Mesothelial cell of epicardium (in vitro differentiated cells): Measurements from ENCODE around the gene PRKACG. TPM values are rescaled to one million over a fixed set of nuclear protein-coding genes. Genes with fewer than 3 reads are reported as not detected.

ENCODE experiments used
- DNase-seq, 2 experiments: peaks; one replicate each; pipeline ENCODE4 v3.0.0; 2021; ENCODE audit warnings: low spot score in 2 of 2; ENCODE audit not compliant: unreplicated experiment in 2 of 2
- H3K27ac Mint-ChIP-seq: 2 replicates; pipeline ENCODE4 v1.8.0; 2021; ENCODE audit warnings: mixed read lengths
- H3K27me3 Mint-ChIP-seq: 2 replicates; pipeline ENCODE4 v1.8.0; 2021; ENCODE audit warnings: low read depth, mixed read lengths
- H3K36me3 Mint-ChIP-seq: 2 replicates; pipeline ENCODE4 v1.8.0; 2021; ENCODE audit warnings: mixed read lengths
- H3K4me1 Mint-ChIP-seq: 2 replicates; pipeline ENCODE4 v1.8.0; 2021; ENCODE audit warnings: mixed read lengths
- H3K4me3 Mint-ChIP-seq: 2 replicates; pipeline ENCODE4 v1.8.0; 2021; ENCODE audit warnings: mild to moderate bottlenecking, moderate library complexity, mixed read lengths
- H3K9me3 Mint-ChIP-seq: 2 replicates; pipeline ENCODE4 v1.8.0; 2021; ENCODE audit warnings: mixed read lengths
- total RNA-seq: library from RNA; stranded (reverse); gene quantifications from 3 replicates; pipeline ENCODE4 v1.2.1, GENCODE V29; 2021
- TF ChIP-seq, protein P1 (sequence below): fragments of 200-600 bp; sonication (generic); IDR thresholded peaks from one replicate; pipeline ENCODE4 v1.5.0; 2021; ENCODE audit warnings: antibody characterized with exemption; ENCODE audit not compliant: unreplicated experiment

PRKACG gene
- total RNA-seq, 1 donor from 2014 or later: not detected

DNA sequence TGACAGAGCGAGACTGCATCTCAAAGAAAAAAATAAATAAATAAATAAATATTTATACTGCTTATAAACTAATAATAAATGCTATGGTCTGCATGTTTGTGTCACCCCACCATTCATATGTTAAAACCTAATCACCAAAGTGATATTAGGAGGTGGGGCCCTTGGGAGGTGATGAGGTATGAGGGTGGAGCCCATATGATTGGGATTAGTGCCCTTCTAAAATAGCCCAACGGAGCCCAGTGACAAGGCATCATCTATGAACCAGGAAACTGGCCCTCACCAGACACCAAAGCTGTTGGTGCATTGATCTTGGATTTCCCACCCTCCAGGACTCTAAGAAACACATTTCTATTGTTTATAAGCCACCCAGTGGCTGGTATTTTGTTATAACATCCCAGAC, 26.7 kb upstream of the PRKACG start:
- no peaks in the 10 kb centered on the region for H3K27me3 Mint-ChIP-seq
- TF ChIP-seq, protein P1, sequence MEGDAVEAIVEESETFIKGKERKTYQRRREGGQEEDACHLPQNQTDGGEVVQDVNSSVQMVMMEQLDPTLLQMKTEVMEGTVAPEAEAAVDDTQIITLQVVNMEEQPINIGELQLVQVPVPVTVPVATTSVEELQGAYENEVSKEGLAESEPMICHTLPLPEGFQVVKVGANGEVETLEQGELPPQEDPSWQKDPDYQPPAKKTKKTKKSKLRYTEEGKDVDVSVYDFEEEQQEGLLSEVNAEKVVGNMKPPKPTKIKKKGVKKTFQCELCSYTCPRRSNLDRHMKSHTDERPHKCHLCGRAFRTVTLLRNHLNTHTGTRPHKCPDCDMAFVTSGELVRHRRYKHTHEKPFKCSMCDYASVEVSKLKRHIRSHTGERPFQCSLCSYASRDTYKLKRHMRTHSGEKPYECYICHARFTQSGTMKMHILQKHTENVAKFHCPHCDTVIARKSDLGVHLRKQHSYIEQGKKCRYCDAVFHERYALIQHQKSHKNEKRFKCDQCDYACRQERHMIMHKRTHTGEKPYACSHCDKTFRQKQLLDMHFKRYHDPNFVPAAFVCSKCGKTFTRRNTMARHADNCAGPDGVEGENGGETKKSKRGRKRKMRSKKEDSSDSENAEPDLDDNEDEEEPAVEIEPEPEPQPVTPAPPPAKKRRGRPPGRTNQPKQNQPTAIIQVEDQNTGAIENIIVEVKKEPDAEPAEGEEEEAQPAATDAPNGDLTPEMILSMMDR: no peak

DNA sequence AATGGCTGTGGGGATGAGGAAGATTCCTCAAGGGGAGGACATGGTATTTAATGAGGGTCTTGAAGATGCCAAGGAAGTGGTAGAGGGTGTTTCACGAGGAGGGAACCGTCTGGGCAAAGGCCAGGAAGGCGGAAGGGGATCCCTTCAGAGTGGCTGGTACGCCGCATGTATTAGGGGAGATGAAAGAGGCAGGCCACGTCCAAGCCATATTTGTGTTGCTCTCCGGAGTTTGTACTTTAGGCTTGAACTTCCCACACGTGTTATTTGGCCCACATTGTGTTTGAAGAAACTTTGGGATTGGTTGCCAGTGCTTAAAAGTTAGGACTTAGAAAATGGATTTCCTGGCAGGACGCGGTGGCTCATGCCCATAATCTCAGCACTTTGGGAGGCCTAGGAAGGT, 22.9 kb upstream of the PRKACG start:
- H3K27ac Mint-ChIP-seq: peak overlapping the region; percentile 98
- H3K4me1 Mint-ChIP-seq: peaks cover 11% of the 10 kb centered on the region
- H3K4me3 Mint-ChIP-seq: peak overlapping the region; percentile 97
- no peaks in the 10 kb centered on the region for H3K36me3 Mint-ChIP-seq
- TF ChIP-seq, protein P1: no peak
- no peak for DNase-seq
- H3K27me3 Mint-ChIP-seq: no peaks in the 10 kb centered on the region
- H3K9me3 Mint-ChIP-seq: no peaks in the 10 kb centered on the region

More for the DNA sequence above, 26.7 kb upstream of the PRKACG start:
- Mint-ChIP-seq H3K4me1 (peaks cover 21% of the 10 kb centered on the region), H3K36me3 (peaks cover 3% of the 10 kb centered on the region), H3K9me3 (no peaks in the 10 kb centered on the region), H3K27ac (no peak overlapping the region), H3K4me3 (no peak overlapping the region)
- DNase-seq: no peak

DNA sequence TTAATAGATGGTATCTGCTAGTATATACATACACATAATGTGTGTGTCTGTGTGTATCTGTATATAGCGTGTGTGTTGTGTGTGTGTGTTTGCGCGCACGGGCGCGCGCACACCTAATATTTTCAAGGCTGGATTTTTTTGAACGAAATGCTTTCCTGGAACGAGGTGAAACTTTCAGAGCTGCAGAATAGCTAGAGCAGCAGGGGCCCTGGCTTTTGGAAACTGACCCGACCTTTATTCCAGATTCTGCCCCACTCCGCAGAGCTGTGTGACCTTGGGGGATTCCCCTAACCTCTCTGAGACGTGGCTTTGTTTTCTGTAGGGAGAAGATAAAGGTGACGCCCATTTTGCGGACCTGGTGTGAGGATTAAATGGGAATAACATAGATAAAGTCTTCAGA, 22.4 kb upstream of the PRKACG start:
- no peaks in the 10 kb centered on the region for H3K36me3 Mint-ChIP-seq
- no peaks in the 10 kb centered on the region for H3K27me3 Mint-ChIP-seq
- TF ChIP-seq, protein P1: no peak
- DNase-seq: no peak
- H3K4me3 Mint-ChIP-seq: peak overlapping the region; percentile 97
- H3K4me1 Mint-ChIP-seq: peaks cover 11% of the 10 kb centered on the region
- peak overlapping the region; percentile 98 for H3K27ac Mint-ChIP-seq
- no peaks in the 10 kb centered on the region for H3K9me3 Mint-ChIP-seq

DNA sequence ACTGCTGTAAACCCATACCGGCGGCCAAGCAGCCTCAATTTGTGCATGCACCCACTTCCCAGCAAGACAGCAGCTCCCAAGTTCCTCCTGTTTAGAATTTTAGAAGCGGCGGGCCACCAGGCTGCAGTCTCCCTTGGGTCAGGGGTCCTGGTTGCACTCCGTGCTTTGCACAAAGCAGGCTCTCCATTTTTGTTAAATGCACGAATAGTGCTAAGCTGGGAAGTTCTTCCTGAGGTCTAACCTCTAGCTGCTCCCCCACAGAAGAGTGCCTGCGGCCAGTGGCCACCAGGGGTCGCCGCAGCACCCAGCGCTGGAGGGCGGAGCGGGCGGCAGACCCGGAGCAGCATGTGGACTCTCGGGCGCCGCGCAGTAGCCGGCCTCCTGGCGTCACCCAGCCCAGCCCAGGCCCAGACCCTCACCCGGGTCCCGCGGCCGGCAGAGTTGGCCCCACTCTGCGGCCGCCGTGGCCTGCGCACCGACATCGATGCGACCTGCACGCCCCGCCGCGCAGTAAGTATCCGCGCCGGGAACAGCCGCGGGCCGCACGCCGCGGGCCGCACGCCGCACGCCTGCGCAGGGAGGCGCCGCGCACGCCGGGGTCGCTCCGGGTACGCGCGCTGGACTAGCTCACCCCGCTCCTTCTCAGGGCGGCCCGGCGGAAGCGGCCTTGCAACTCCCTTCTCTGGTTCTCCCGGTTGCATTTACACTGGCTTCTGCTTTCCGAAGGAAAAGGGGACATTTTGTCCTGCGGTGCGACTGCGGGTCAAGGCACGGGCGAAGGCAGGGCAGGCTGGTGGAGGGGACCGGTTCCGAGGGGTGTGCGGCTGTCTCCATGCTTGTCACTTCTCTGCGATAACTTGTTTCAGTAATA, 21.8 kb upstream of the PRKACG start, which contains the start of gene FXN:
Gene FXN, plus strand, starts transcription at position 315 of the 871 bp plus-strand sequence. Its CDS starts 31 bp downstream, at position 346.
- Mint-ChIP-seq H3K4me1 (peaks cover 11% of the 10 kb centered on the region), H3K9me3 (no peaks in the 10 kb centered on the region), H3K4me3 (peak within 1 kb of the TSS; percentile 97), H3K36me3 (no peaks in the 10 kb centered on the region), H3K27ac (peak within 1 kb of the TSS; percentile 98), H3K27me3 (no peaks in the 10 kb centered on the region)
- DNase-seq: peak; percentile 67 to 88
- TF ChIP-seq, protein P1: peak; percentile 96

DNA sequence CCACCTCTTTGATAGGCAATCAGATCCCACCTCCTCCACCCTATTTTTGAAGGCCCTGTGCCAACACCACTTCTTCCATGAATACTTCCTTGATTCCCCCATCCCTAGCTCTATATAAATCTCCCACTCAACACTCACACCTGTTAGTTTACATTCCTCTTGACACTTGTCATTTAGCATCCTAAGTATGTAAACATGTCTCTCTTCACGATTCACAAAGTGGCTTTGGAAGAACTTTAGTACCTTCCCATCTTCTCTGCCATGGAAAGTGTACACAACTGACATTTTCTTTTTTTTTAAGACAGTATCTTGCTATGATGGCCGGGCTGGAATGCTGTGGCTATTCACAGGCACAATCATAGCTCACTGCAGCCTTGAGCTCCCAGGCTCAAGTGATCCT, 20.2 kb upstream of the PRKACG start:
- H3K4me3 Mint-ChIP-seq: peak overlapping the region; percentile 55
- H3K9me3 Mint-ChIP-seq: peaks cover 10% of the 10 kb centered on the region
- TF ChIP-seq, protein P1: no peak
- peaks cover 11% of the 10 kb centered on the region for H3K4me1 Mint-ChIP-seq
- no peaks in the 10 kb centered on the region for H3K27me3 Mint-ChIP-seq
- DNase-seq: no peak
- H3K36me3 Mint-ChIP-seq: no peaks in the 10 kb centered on the region
- H3K27ac Mint-ChIP-seq: no peak overlapping the region
